ENCODE data around the gene CCBE1. TPM values are rescaled to one million over a fixed set of nuclear protein-coding genes. Genes with fewer than 3 reads are reported as not detected.

Gene CCBE1
- total RNA-seq, 2 donors from 2014 or later = 1.6 to 1.8 TPM

- peaks cover 7 to 17% of the 10 kb centered on the region in 2 donors for H3K4me1 ChIP-seq (ENCODE audit: control insufficient read depth in 1 of 2, low read depth in 2 of 2)
- DNase-seq (ENCODE audit: low spot score) (no peak), ATAC-seq (ENCODE audit: insufficient number of reproducible peaks, low FRiP score, low read depth) (no peak)
- H3K4me3 ChIP-seq = no peak overlapping the region
- no peaks in the 10 kb centered on the region for H3K27me3 ChIP-seq (replicated peaks; ENCODE audit: insufficient read depth)
- TF ChIP-seq, protein P1, sequence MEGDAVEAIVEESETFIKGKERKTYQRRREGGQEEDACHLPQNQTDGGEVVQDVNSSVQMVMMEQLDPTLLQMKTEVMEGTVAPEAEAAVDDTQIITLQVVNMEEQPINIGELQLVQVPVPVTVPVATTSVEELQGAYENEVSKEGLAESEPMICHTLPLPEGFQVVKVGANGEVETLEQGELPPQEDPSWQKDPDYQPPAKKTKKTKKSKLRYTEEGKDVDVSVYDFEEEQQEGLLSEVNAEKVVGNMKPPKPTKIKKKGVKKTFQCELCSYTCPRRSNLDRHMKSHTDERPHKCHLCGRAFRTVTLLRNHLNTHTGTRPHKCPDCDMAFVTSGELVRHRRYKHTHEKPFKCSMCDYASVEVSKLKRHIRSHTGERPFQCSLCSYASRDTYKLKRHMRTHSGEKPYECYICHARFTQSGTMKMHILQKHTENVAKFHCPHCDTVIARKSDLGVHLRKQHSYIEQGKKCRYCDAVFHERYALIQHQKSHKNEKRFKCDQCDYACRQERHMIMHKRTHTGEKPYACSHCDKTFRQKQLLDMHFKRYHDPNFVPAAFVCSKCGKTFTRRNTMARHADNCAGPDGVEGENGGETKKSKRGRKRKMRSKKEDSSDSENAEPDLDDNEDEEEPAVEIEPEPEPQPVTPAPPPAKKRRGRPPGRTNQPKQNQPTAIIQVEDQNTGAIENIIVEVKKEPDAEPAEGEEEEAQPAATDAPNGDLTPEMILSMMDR (IDR thresholded peaks at IDR 0.05) = no peak
- no peaks in the 10 kb centered on the region for H3K9me3 ChIP-seq
- no peaks in the 10 kb centered on the region for H3K36me3 ChIP-seq
- no peak overlapping the region for H3K27ac ChIP-seq
Observed at GRCh38 chr18:59624369-59624765, 72.9 kb downstream of the CCBE1 start.

DNA sequence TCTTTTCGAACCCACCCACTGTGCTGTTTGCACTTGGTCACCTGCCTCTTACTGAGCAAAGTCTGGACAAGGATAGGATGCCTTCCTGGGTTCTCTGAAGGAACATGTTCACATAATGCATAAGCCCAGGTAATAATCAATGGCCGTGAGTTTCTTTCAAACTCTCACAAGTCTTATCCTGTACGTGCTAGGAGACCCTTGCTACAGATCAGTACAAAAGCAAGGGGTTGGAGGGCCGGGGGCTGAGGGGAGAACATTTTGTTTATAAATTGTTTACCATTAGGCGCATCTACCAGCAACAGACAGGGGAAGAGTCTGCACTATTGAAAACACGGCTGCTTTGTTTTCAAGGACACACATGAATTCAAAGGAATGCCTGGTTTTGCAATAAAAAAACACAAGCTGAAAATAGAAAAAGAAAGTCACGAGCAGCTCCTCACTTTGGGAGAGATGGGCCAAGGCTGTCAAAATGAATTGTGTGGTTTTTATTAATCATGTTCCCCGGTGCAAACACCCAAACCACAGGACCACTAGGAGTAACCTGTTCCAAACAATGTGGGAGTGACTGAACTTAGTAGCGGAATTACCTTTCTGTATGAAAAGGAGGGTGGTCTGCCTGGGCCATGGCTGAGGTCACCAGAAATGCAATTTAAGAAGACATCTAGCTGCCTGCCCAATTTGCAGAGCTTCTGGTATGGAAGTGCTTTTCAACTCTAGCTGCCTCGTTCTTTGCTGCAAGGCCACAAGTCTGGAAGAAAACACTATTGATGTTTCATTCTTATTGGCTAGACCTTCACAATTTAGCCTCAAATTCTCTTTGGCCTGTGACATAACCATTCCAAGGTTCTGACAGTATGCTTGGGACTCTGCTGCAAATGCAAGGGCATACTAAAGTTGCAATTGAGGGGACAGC, 73.5 kb downstream of the CCBE1 start:
- H3K9me3 ChIP-seq = no peaks in the 10 kb centered on the region

DNA sequence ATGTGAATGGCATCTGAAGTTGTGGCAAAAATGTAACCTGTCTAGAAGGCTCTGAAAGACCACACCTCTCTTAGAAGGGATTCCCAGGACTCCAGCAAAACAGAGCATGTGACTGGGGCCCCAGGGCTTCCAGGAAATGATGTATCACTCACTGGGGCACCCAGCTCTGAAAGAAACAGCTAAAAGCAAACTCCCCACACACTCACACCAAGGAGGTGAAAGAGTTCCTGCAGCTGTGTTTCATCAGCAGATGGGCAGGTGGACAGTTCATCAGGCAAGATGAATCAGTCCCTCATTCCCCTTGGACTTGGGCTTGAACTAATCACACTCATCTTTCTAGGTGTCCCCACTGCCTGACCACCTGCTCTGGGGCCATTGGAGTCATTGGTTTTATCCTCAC, 76.2 kb downstream of the CCBE1 start:
- no peaks in the 10 kb centered on the region for H3K9me3 ChIP-seq
- no peaks in the 10 kb centered on the region for H3K27me3 ChIP-seq (replicated peaks; ENCODE audit: insufficient read depth)
- H3K4me1 ChIP-seq (ENCODE audit: control insufficient read depth in 1 of 2, low read depth in 2 of 2) = peaks cover 7 to 17% of the 10 kb centered on the region in 2 donors
- H3K36me3 ChIP-seq = no peaks in the 10 kb centered on the region
- TF ChIP-seq, protein P1 (IDR thresholded peaks at IDR 0.05) = no peak
- H3K27ac ChIP-seq = no peak overlapping the region
- DNase-seq (ENCODE audit: low spot score) = no peak
- no peak for ATAC-seq (ENCODE audit: insufficient number of reproducible peaks, low FRiP score, low read depth)
- H3K4me3 ChIP-seq = no peak overlapping the region

More for the DNA sequence above, 73.5 kb downstream of the CCBE1 start:
- Histone ChIP-seq H3K4me1 (ENCODE audit: control insufficient read depth in 1 of 2, low read depth in 2 of 2) (peaks cover 7 to 17% of the 10 kb centered on the region in 2 donors), H3K4me3 (no peak overlapping the region), H3K27ac (no peak overlapping the region), H3K27me3 (replicated peaks; ENCODE audit: insufficient read depth) (no peaks in the 10 kb centered on the region), H3K36me3 (no peaks in the 10 kb centered on the region)
- DNase-seq (ENCODE audit: low spot score) (no peak), ATAC-seq (ENCODE audit: insufficient number of reproducible peaks, low FRiP score, low read depth) (no peak)
- TF ChIP-seq, protein P1 (IDR thresholded peaks at IDR 0.05) = no peak

GRCh38 chr18:59620381-59620780, 76.8 kb downstream of the CCBE1 start:
- no peaks in the 10 kb centered on the region for H3K36me3 ChIP-seq
- no peaks in the 10 kb centered on the region for H3K9me3 ChIP-seq
- H3K27me3 ChIP-seq (replicated peaks; ENCODE audit: insufficient read depth) = no peaks in the 10 kb centered on the region
- DNase-seq (ENCODE audit: low spot score) = no peak
- H3K4me1 ChIP-seq (ENCODE audit: control insufficient read depth in 1 of 2, low read depth in 2 of 2) = peaks cover 7 to 17% of the 10 kb centered on the region in 2 donors
- no peak for ATAC-seq (ENCODE audit: insufficient number of reproducible peaks, low FRiP score, low read depth)
- TF ChIP-seq, protein P1 (IDR thresholded peaks at IDR 0.05) = no peak
- no peak overlapping the region for H3K4me3 ChIP-seq
- no peak overlapping the region for H3K27ac ChIP-seq

DNA sequence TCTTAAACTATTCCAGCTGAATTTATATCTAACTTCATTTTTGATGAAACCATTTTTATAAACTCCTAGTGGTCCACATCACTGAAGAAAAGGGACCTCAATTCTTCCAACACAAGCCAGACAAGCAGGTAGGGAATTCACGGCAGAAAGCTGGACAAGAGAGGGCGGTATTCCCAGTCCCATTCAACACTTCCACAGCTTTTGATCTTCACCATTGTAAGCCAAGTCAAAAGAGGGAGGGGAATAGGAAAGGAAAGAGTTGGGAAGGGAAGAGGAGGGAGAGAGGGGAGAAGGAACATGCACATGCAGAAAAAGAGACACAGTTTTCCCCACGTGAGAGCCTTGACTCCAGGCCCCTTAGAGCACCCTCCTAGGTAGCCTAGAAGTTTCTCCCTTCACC, 77.4 kb downstream of the CCBE1 start:
- no peak for DNase-seq (ENCODE audit: low spot score)
- no peaks in the 10 kb centered on the region for H3K9me3 ChIP-seq
- H3K4me1 ChIP-seq (ENCODE audit: control insufficient read depth in 1 of 2, low read depth in 2 of 2) = peaks cover 7 to 17% of the 10 kb centered on the region in 2 donors
- no peak overlapping the region for H3K4me3 ChIP-seq
- no peak overlapping the region for H3K27ac ChIP-seq
- ATAC-seq (ENCODE audit: insufficient number of reproducible peaks, low FRiP score, low read depth) = no peak
- no peaks in the 10 kb centered on the region for H3K36me3 ChIP-seq
- H3K27me3 ChIP-seq (replicated peaks; ENCODE audit: insufficient read depth) = no peaks in the 10 kb centered on the region
- TF ChIP-seq, protein P1 (IDR thresholded peaks at IDR 0.05) = no peak

All from thoracic aorta (tissue), 2 donors.